Activated CD8-positive, alpha-beta T cell treated with anti-CD3 and anti-CD28 coated beads for 36 hours (primary cell): ENCODE measurements around the gene NUDT7. TPM values are rescaled to one million over a fixed set of nuclear protein-coding genes. Genes with fewer than 3 reads are reported as not detected.

Experiments
- ATAC-seq: fragments of 200-7000 bp; cut with Tn5 transposase; one replicate; pipeline ENCODE4 v1.10.0; 2021; ENCODE audit warnings: mild to moderate bottlenecking, moderate library complexity
- CTCF ChIA-PET: fragments of 350-600 bp; sonication (Branson Sonifier 250); formaldehyde crosslinking; loops from one replicate; lab custom pipeline; 2021; ENCODE audit warnings: antibody characterized with exemption; lab: Charles Lee
- POLR2A ChIA-PET: fragments of 350-600 bp; sonication (Branson Sonifier 250); formaldehyde crosslinking; loops from one replicate; lab custom pipeline; 2021; ENCODE audit warnings: antibody characterized with exemption; lab: Charles Lee
- DNase-seq: peaks from one replicate; pipeline ENCODE4 v3.0.0-alpha.2; 2020
- H3K27ac Mint-ChIP-seq: one replicate; pipeline ENCODE4 v1.8.0; 2021; ENCODE audit warnings: mild to moderate bottlenecking, mixed read lengths
- H3K27me3 Mint-ChIP-seq: one replicate; pipeline ENCODE4 v1.8.0; 2021; ENCODE audit warnings: mixed read lengths
- H3K36me3 Mint-ChIP-seq: one replicate; pipeline ENCODE4 v1.8.0; 2021; ENCODE audit warnings: low read depth, mixed read lengths
- H3K4me1 Mint-ChIP-seq: one replicate; pipeline ENCODE4 v1.8.0; 2021; ENCODE audit warnings: low read depth, mixed read lengths
- H3K4me3 Mint-ChIP-seq: one replicate; pipeline ENCODE4 v1.8.0; 2021; ENCODE audit warnings: mild to moderate bottlenecking, moderate library complexity, mixed read lengths
- H3K9me3 Mint-ChIP-seq: one replicate; pipeline ENCODE4 v1.8.0; 2021; ENCODE audit warnings: mixed read lengths
- intact Hi-C: fragments of 100-400 bp; cut with micrococcal nuclease; formaldehyde crosslinking; loops from one replicate; pipeline ENCODE4 v1.10.0; 2022
- total RNA-seq, 2 experiments: library from RNA; stranded (reverse); gene quantifications; one replicate each; pipeline ENCODE4 v1.2.3, GENCODE V29; 2021
- TF ChIP-seq, protein P1 (sequence below): fragments of 200-600 bp; IDR thresholded peaks from one replicate; pipeline ENCODE4 v1.8.0; 2022; ENCODE audit warnings: antibody characterized with exemption, mild to moderate bottlenecking

Gene NUDT7
- total RNA-seq, 2 experiments from 2014 or later, result 6.4 to 8.0 TPM

DNA sequence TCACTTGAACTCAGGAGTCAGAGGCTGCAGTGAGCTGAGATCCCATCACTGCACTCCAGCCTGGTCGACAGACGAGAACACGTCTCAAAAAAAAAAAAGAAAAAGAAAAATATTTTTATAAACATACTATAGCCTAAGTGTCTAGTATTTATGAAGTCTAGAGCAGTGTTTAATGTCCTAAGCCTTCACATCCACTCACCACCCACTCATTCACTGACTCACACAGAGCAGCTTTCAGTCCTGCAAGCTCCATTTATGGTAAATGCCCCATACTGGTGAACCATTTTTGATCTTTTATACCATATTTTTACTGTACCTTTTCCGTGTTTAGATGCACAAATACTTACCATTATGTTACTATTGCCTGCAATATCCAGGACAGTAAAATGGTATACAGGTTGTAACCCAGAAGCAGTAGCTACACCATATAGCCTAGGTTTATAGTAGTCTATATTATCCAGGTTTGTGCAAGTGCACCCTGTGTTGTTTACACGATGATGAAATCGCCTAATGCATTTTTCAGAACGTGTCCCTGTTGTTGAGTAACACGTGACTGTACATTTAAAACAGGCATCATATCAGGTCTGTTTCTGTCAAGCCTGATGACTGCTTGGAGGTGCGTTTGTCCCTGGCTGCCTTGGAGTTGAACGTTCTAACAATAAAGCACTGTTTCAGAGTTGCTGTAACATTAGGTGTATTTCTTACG is 10.1 kb downstream of the NUDT7 start:
- intact Hi-C loops, result no loop called here
- TF ChIP-seq, protein P1, sequence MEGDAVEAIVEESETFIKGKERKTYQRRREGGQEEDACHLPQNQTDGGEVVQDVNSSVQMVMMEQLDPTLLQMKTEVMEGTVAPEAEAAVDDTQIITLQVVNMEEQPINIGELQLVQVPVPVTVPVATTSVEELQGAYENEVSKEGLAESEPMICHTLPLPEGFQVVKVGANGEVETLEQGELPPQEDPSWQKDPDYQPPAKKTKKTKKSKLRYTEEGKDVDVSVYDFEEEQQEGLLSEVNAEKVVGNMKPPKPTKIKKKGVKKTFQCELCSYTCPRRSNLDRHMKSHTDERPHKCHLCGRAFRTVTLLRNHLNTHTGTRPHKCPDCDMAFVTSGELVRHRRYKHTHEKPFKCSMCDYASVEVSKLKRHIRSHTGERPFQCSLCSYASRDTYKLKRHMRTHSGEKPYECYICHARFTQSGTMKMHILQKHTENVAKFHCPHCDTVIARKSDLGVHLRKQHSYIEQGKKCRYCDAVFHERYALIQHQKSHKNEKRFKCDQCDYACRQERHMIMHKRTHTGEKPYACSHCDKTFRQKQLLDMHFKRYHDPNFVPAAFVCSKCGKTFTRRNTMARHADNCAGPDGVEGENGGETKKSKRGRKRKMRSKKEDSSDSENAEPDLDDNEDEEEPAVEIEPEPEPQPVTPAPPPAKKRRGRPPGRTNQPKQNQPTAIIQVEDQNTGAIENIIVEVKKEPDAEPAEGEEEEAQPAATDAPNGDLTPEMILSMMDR, result no peak
- ChIA-PET POLR2A (no interaction called here), CTCF (no interaction called here)
- Mint-ChIP-seq H3K9me3 (peaks cover 7% of the 10 kb centered on the region), H3K4me3 (no peak overlapping the region), H3K27ac (no peak overlapping the region), H3K36me3 (peaks cover 17% of the 10 kb centered on the region), H3K4me1 (peaks cover 6% of the 10 kb centered on the region), H3K27me3 (no peaks in the 10 kb centered on the region)
- ATAC-seq, result peak; percentile 45
- DNase-seq, result peak; percentile 23

DNA sequence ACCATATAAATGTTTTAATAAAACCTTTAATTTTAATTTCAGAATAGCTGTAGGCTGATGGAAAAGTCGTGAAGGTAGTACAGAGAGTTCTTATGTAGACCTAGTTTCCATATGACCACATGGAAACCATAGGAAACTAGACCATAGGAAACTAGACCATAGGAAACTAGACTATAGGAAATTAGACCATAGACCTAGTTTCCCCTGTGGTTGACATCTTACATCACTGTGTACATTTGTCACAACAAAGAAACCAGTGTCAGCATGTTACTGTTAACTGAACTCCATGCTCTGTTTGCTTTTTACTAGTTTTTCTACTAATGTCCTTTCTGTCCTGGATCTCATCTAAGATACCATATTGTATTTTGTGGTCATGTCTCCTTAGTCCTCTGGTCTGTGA is 14.6 kb downstream of the NUDT7 start:
- ChIA-PET POLR2A (no interaction called here), CTCF (interaction anchor here (0.7 kb wide), 1 partner anchor 12 kb away, joined by 3 read pairs; no protein-coding TSS in a partner anchor)
- Mint-ChIP-seq H3K9me3 (peaks cover 7% of the 10 kb centered on the region), H3K36me3 (peaks cover 10% of the 10 kb centered on the region), H3K27me3 (no peaks in the 10 kb centered on the region), H3K4me1 (peaks cover 6% of the 10 kb centered on the region), H3K27ac (no peak overlapping the region), H3K4me3 (no peak overlapping the region)
- TF ChIP-seq, protein P1, result no peak
- ATAC-seq, result peak; percentile 61
- no peak for DNase-seq
- intact Hi-C loops, result no loop called here

DNA sequence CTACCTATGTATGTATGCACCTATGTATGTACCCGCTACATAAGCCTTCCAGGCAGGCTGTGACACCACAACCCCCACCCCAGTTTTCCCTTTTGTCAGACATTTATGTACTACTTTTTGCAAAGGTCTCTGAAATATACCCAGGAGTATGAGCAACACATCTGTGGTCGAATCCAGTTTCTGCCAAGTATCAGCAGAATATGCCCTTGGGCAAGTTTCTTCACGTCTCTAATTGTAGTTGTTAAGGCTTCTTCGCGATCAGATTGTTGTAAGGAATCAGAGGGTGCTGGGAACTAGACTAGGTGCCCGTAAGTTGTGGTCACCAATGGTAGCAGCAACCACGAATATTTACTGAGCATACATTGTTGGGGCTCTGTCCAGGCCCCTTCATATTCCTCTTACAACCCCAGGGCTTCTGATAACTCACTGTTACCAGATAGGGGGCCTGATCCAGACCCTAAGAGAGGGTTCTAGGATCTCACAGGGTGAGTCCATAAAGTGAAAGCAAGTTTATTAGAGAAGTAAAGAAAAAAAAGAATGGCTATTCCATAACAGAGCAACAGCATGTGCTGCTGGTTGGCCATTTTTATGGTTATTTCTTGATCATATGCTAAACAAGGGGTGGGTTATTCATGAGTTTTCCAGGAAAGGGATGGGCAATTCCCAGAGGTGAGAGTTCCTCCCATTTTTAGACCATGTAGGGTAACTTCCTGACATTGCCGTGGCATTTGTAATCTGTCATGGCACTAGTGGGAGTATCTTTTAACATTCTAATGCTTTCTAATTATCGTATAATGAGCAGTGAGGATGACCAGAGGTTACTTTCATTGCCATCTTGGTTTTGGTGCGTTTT is 16.6 kb downstream of the NUDT7 start:
- peaks cover 7% of the 10 kb centered on the region for H3K9me3 Mint-ChIP-seq
- no peak overlapping the region for H3K4me3 Mint-ChIP-seq
- intact Hi-C loops, result no loop called here
- H3K36me3 Mint-ChIP-seq, result peaks cover 8% of the 10 kb centered on the region
- H3K4me1 Mint-ChIP-seq, result peaks cover 4% of the 10 kb centered on the region
- H3K27ac Mint-ChIP-seq, result no peak overlapping the region
- DNase-seq (no peak), ATAC-seq (no peak)
- ChIA-PET POLR2A (no interaction called here), CTCF (no interaction called here)
- no peaks in the 10 kb centered on the region for H3K27me3 Mint-ChIP-seq
- TF ChIP-seq, protein P1, result no peak

DNA sequence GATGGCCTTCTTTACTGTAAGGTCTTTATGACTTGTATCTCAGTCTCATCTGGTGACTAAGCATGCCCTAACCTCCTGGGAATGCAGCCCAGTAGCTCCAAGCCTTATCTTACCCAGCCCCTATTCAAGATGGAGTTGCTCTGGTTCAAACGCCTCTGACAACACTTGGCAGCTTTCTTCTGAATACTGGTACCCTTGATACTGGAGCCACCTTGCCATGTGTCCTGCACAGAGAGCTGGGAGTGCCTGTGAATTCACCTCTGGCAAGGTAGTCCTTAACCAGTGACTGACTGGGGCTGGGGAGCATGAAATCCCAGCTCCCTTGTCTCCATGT is 17.2 kb downstream of the NUDT7 start:
- ATAC-seq, result no peak
- peaks cover 8% of the 10 kb centered on the region for H3K36me3 Mint-ChIP-seq
- no peaks in the 10 kb centered on the region for H3K27me3 Mint-ChIP-seq
- TF ChIP-seq, protein P1, result no peak
- ChIA-PET POLR2A (no interaction called here), CTCF (no interaction called here)
- intact Hi-C loops, result no loop called here
- H3K4me3 Mint-ChIP-seq, result no peak overlapping the region
- no peak overlapping the region for H3K27ac Mint-ChIP-seq
- peaks cover 5% of the 10 kb centered on the region for H3K9me3 Mint-ChIP-seq
- peaks cover 4% of the 10 kb centered on the region for H3K4me1 Mint-ChIP-seq
- DNase-seq, result no peak

DNA sequence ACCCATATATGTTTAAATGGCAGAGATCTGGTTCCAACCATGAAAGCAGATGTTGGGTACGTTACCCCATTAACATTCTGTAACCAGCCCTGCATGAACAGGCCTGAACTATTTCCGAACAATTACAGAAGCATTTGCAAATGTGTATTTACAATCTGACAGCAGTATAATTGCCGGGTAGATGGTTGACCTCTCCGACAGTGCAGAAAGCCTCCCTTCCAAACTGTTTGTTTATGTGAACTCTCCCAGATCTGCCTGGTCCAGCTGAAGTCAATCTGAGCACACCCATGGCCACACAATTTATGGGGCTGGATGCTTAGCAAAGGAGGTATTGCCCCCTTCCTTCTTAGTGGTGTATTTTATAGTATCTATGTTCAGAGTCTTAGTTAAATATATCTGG is 21.8 kb downstream of the NUDT7 start:
- Mint-ChIP-seq H3K36me3 (no peaks in the 10 kb centered on the region), H3K4me3 (no peak overlapping the region), H3K4me1 (no peaks in the 10 kb centered on the region), H3K9me3 (no peaks in the 10 kb centered on the region), H3K27me3 (peaks cover 2% of the 10 kb centered on the region), H3K27ac (no peak overlapping the region)
- ATAC-seq (no peak), DNase-seq (no peak)
- ChIA-PET POLR2A (no interaction called here), CTCF (no interaction called here)
- intact Hi-C loops, result no loop called here
- TF ChIP-seq, protein P1, result no peak
